Stimulated activated naive CD8-positive, alpha-beta T cell treated with anti-CD3 and anti-CD28 coated beads, Interleukin-15, Interleukin-2, amounts not matched to agents 100 U/mL and 50 U/mL, for 24 hours (primary cell): ENCODE measurements around the gene SORCS2.

Source experiments
- ATAC-seq: fragments of 150-1000 bp; cut with Tn5 transposase; one replicate; pipeline ENCODE4 v1.10.0; 2021
- DNase-seq: peaks from one replicate; pipeline ENCODE4 v3.0.0; 2021

Gene SORCS2

DNA sequence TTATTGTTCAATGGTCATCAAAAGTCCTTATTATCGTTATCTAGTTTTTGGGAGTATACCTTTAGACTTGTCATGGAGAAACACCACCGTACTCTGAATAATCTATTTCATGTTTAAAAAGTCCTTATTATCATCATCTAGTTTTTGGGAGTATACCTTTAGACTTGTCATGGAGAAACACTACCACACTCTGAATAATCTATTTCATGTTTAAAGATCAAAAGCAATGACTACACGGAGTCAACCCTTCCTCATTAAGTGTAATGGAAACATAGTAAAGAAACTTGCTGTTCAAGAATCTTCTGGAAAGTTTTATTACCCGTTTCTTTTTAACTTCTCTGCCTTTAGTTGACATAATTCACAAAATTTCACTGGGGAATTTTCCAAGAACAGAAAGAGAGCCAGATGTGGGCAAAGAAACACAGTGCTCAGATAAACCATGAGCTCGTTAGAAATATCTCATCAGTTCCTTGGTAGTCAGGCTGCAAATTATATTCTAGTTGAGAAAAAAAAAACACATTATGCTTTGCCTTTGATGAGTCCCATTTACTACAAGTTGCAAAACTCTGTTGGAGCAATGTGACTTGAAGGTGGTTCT, 588.5 kb downstream of the SORCS2 start:
- peak; percentile 54 for ATAC-seq
- DNase-seq: no peak

DNA sequence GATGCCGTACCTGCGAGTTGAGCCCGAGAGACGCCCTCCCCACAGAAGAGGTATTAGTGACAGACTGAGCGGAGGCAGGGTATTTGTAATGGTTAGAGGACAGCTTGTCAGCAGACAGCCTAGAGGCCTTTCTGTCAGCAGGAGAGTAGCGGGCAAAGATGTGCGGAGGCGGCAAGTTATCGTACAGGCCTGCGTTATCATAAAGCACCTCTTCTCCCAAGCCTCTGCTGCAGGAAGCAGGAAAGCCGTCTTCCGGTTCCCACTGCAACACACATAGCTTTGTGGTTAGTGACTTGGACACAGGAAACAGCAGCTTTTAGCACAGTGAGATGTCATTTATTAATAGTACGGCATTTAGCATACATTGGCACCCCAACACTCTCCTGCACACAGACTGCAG, 589.0 kb downstream of the SORCS2 start:
- ATAC-seq (no peak), DNase-seq (no peak)

DNA sequence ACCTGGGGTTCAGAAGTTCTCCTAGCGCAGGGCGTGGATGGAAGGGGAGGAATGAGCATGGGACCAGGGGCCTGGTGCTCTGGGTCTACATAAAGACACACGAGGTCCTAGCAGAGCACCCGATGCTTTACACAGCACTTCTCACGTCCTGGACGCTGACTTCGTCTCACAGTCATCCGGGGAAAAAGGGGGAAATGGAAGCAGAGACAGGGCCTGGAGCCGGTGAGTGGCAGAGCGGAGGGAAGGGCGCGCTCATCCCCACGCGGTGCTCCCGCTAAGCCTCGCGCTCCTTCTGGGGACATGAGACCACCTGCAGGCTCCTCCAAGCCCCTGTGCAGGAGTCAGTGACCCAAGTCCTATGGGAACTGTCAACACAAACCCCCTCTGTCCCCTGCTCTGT, 589.7 kb downstream of the SORCS2 start:
- ATAC-seq (no peak), DNase-seq (no peak)

DNA sequence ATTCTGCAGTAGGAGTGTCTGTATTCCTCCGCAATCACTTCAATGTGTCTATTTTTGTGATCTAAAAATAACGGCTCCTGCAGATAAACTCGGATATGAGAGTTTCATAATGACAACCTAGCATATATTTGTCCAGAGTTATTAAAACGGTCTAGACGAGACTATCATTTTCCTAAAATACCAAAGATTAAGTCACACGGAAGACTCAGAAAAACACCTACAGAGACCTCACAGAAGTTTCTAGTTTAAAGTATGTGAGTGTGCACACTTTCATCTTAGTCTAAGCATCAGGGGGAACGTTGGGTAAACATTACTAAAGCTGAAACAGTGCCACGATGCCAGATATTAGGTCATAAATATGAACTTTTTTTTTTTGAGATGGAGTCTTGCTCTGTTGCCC, 590.4 kb downstream of the SORCS2 start:
- DNase-seq (no peak), ATAC-seq (no peak)

DNA sequence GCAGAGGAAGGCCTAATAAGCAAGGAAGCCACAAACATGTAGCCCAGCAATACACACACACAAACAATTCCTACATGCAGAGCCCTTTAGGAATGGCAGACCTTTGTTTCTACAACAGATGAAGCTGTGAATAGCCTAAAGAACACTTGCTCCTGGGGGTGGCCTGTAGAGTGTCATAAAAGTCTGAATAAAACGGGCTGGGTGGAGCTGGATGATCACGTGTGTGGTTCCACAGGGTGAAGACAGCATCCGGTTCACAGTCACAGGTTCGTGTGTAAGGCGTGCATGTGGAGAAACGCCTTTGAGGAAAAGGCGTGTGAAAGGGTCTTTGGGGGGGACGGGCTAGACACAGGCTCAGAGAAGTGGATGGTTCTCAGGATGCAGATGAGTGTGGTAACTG, 591.2 kb downstream of the SORCS2 start:
- ATAC-seq (no peak), DNase-seq (no peak)

DNA sequence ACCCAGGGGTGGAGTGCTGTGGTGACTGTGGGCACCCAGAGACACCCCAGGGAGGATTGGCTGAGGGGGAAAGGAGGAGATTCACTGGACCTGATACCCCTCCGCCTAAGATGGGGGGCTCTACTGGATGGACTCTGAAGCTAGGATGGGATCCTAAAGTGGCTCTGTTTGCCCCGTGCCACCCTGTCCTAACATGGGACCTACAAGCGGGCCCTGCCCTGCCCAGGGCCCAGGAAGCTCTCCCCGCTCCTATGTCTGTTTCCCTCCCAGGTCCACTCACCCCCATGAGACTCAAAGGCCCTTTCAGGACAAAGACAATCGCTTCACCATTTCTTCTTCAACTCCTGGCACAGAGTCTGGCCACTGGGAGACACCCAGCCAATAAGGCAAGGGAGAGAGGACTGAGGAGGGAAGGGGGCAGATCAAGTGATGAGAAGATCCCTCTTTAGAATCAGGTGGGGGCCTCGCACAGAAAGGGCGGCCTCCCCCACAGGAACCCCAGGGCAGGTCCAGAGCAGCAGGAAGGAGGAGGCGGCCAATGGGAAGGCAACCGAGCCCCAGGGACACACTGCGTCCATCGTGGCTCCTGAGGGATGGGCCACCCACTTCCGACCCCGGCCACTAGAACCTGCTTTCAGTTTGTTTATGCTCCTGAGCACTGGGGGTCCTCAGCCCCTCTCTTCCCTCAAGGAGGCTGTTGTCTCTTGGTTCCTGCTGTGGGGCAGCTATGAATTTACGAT, 592.0 kb downstream of the SORCS2 start:
- ATAC-seq: no peak
- no peak for DNase-seq

DNA sequence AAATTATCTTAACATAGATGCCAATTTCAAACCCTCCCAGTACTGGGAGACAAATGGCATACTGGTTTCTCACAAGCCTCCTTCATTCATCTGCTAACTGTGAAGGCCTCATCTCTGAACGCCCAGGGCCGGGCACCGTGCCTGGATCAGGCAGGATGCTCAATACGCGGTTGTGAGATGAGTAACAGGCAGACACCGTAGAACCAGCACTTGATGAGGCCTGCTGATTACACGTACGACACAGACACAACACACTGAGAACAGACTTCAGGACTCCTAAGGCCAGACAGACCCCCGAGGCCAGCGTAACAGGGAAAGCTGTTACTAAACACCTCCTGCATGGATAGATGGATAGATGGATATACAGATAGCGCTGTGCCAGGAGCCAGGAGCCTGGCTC, 592.7 kb downstream of the SORCS2 start:
- ATAC-seq (no peak), DNase-seq (no peak)

DNA sequence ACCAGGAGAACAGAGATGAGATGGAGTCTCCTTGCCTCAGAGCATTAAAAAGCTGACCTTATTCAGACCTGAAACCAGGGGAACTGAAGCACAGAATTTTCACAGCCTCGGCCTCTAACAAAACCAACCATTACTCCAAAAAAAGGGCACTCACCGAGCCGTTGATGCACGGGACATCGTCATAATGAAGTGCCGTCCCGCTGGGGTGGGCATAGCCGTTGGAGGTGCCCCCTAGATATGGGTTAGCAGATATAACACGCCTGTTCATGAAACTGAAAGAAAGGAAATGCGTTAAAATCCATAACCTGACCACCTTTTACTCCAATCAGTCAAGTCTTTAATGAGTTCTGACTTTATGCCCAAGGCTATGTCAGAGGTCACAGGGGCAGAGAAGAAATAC, 593.7 kb downstream of the SORCS2 start:
- ATAC-seq (no peak), DNase-seq (no peak)

DNA sequence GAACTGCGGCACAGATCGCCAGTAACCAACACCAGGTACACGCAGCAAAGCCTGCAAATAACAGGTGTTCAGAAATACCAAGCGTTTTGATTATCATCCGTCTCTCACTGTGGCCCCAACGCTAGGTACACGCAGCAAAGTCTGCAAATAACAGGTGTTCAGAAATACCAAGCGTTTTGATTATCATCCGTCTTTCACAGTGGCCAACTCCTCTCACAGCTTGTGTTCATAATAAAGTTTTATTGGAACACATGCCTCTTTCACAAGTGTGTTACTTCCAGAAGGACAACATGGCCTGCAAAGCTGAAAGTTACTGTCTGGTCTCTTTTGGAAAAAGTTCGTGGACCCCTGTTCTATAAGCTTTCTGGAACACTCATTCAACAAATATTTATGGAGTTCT, 594.2 kb downstream of the SORCS2 start:
- no peak for ATAC-seq
- no peak for DNase-seq

DNA sequence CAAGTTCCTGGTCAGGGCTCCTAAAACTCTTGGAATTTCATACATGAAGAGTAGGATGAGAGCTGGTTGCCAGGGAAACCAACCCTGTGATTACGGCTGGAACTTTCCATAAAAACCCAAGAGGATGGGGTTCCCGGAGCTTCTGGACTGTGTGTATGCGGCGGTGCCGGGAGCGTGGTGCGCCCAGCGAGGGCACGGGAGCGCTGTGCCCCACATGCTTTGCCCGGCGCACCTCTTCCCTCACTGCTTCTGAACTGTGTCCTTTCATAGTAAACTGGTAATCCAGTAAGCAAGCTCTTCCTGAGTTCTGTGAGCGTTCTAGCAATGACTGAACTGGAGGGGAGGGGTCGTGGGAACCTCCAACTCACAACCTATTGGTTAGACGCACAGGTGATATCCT, 594.7 kb downstream of the SORCS2 start:
- DNase-seq: no peak
- ATAC-seq: no peak

DNA sequence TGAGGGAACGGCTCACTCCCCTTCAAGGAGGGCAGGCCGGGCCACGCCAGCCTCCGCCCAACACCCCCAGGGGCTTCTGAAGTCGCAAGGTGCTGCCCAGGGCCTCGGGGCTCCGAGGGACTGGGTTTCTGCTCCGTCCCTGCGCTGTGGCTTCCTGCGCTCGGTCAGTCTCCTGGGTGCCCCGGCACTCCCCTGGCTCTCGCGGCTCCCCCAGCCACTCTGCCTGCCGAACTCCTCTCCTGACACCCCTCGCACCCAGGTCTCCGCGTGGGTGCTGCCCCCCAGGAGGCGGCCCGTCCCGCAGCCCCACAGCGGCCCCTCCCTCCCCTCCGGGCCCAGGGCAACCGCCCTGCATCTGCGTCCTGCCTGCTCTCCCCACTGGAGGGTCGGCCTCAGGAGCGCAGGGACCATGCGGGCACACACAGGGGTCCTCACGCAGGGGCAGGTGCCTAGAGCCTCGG, 595.4 kb downstream of the SORCS2 start:
- no peak for ATAC-seq
- DNase-seq: no peak

DNA sequence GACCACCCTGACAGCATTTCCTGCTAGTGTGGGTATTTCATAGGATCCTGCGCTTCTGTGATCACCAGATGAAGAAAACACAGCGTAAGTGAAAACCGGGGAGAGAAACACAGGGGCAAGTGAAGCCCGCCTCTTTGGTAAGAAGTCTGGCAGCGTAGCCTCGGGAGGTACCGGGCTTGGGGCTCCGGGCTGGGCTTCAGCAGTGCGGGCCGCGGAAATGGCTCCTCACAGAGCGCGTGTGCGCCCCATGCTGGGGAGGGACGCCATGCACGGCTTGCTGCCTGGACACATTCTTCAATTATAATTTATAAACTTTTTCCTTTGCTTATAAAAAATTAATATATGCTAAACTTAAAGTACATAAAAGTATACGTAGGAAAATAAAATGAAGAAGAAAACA, 595.9 kb downstream of the SORCS2 start:
- DNase-seq (no peak), ATAC-seq (no peak)

DNA sequence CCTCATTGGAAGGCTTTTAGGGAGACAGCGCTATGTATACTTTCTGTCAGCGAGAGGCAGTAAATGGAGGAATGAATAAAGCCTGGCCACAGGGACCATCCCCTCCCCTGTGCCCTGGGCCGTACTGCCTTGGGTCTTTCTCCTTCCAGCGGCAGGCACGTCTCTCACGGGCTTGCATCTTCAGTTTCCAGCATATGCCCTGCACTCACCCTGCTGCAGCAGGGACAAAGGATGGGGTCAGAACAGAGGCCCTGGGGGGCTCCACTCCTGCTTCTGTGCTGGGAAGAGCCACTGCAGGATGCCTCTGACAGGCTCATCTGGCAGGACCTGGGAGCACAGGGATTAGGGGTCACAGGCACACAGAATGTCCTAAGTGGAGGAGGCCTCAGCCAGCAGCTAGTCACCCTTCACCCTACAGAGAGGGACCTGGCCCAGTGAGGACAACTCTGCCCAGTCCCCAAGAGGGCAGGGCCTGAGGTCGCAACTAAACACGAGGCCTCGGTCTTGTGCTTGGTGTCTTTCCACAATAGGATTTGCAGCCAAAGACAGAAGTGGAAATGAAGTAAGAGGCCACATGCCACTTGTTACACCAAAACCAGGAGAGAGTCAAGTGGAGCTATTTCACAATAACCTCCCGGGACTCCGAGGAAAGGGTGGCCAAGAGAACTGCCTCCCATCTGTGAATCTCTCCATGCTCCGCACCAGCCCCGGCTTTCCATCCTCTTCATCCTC, 596.5 kb downstream of the SORCS2 start:
- DNase-seq (no peak), ATAC-seq (no peak)

DNA sequence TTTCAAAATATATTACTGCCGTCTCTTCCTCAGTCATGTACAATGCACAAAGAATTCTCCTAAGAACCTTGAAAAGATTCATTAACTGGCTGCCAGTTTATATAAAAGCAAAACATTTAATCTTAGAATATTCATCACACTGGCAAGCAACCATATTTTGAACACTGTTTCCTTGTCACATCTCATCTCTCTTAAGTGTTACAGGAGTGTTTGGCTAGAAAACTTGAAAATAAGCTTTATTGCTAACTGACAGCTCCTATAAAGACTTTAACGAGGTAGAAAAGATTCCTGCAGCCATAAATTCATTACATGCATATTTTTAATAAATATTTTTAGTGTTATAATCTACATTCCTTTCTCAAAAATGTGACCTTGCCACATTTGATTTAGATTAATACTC, 597.7 kb downstream of the SORCS2 start:
- no peak for ATAC-seq
- no peak for DNase-seq

DNA sequence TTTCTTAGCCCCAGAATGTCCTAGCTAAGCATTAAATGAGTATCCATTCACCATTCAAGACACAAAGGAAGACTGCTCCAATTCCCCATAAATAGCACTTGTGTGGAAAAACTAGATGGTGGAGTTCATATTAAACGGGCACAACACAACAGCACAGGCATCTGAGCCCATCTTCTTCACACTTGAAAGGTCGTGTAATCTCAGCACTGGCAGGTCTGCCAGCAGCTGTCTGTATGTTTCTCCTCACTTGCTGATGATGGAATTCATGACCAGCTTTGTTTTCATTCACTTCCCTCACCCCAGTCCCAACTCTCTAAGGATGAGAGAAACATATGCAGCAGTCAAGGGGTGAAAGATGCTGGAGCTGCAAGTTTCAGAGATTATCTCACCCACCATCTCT, 598.7 kb downstream of the SORCS2 start:
- no peak for ATAC-seq
- DNase-seq: no peak
